Measurements from ENCODE around the gene CRABP2.

CRABP2 gene

GRCh38 chr1:156708218-156708661 is 2.9 kb upstream of the CRABP2 start:
- no peak for DNase-seq (ENCODE audit: low read depth)

GRCh38 chr1:156707417-156708217 is 2.2 kb upstream of the CRABP2 start:
- no peak for DNase-seq (ENCODE audit: low read depth)

- no peak for DNase-seq (ENCODE audit: low read depth)
Measured at GRCh38 chr1:156706657-156707416, 1.5 kb upstream of the CRABP2 start.

GRCh38 chr1:156705918-156706656 is 704 bp upstream of the CRABP2 start:
- no peak for DNase-seq (ENCODE audit: low read depth)

- DNase-seq (ENCODE audit: low read depth), result no peak
Measured at GRCh38 chr1:156704930-156705320, 458 bp downstream of the CRABP2 start.

- no peak for DNase-seq (ENCODE audit: low read depth)
Measured at GRCh38 chr1:156704166-156704711, 1.1 kb downstream of the CRABP2 start.

- DNase-seq (ENCODE audit: low read depth), result no peak
Measured at GRCh38 chr1:156703741-156704140, 1.6 kb downstream of the CRABP2 start.

- DNase-seq (ENCODE audit: low read depth), result no peak
Measured at GRCh38 chr1:156703336-156703735, 2.0 kb downstream of the CRABP2 start.

GRCh38 chr1:156700736-156701531 is 4.4 kb downstream of the CRABP2 start:
- DNase-seq (ENCODE audit: low read depth), result no peak

GRCh38 chr1:156698995-156699394 is 6.4 kb downstream of the CRABP2 start:
- no peak for DNase-seq (ENCODE audit: low read depth)

- DNase-seq (ENCODE audit: low read depth), result no peak
Measured at GRCh38 chr1:156697481-156697880, 7.9 kb downstream of the CRABP2 start.

- DNase-seq (ENCODE audit: low read depth), result no peak
Measured at GRCh38 chr1:156696755-156697154, 8.6 kb downstream of the CRABP2 start.

- no peak for DNase-seq (ENCODE audit: low read depth)
Measured at GRCh38 chr1:156694690-156694962, 10.8 kb downstream of the CRABP2 start.

- DNase-seq (ENCODE audit: low read depth), result no peak
Measured at GRCh38 chr1:156693848-156694689, 11.3 kb downstream of the CRABP2 start.

- no peak for DNase-seq (ENCODE audit: low read depth)
Measured at GRCh38 chr1:156692925-156693847, 12.2 kb downstream of the CRABP2 start.

- DNase-seq (ENCODE audit: low read depth), result no peak
Measured at GRCh38 chr1:156692441-156692924, 12.9 kb downstream of the CRABP2 start.

GRCh38 chr1:156691665-156692440 is 13.5 kb downstream of the CRABP2 start:
- no peak for DNase-seq (ENCODE audit: low read depth)

- DNase-seq (ENCODE audit: low read depth), result no peak
Measured at GRCh38 chr1:156691191-156691590, 14.2 kb downstream of the CRABP2 start.

- no peak for DNase-seq (ENCODE audit: low read depth)
Measured at GRCh38 chr1:156690675-156691036, 14.7 kb downstream of the CRABP2 start.

Data from non-pigmented ciliary epithelial cell (primary cell).